ENCODE results near the gene TTC6.
"Not testable (repeated sequence)": the region's sequence is repeated elsewhere in the genome, so short reads cannot be mapped to it uniquely, and the experiment has no call there.

The TTC6 gene

DNA sequence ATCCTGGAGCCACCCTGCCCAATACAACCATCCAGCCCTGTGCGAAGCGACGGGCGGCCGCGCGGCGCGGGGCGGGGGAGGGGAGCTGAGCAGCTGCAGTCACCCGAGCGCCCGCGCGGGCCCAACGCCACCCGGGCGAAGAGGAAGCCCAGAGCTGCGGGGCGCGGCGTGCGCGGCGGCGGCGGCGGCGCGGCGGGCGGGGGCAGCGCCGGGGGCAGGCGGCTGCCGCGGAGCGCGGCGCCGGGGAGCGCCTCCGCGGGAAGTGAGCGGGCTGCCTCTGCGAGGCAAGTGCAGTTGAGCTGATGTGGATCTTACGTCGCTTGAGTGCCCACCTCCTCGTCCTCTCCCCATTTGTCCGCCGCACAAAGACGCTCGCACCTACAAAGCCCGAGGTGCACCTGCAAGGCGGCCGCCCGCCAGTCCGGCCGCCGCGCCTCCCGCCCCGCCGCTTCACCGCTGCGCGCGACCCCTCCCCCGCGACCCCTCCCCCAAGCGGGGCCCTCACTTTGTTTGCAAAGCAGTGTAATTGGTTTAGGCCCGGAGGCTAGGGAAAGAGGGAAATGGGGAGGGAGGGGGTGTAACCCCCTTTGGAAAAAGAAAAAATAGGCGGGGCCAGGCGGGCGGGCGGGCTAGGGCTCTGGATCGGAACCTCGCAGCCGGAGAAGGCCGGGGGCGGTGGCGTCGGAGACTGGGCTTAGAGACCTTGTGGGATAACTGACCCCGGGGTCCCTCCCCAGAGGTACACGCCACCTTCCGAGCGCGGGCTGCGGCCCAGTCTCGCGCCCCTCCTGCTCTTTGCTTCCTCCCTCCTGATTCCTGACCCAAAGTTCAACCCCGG lies at the start of gene TTC6, which contains the start of gene FOXA1:
Gene TTC6, plus strand, starts transcription at position 659 of the 838 bp plus-strand sequence. CDS start 26,436 bp downstream, outside the sequence.
Gene FOXA1, minus strand, starts transcription at position 279 of the 838 bp plus-strand sequence. Its CDS starts 277 bp downstream, at position 2.
- no peak for DNase-seq (ENCODE audit: low spot score)

- DNase-seq (ENCODE audit: low spot score): no peak
Observed at GRCh38 chr14:37546621-37547447, 48.6 kb upstream of the TTC6 start.

GRCh38 chr14:37550511-37550910 lies 44.9 kb upstream of the TTC6 start:
- DNase-seq (ENCODE audit: low spot score): no peak

GRCh38 chr14:37551119-37551518 lies 44.3 kb upstream of the TTC6 start:
- DNase-seq (ENCODE audit: low spot score): no peak

DNA sequence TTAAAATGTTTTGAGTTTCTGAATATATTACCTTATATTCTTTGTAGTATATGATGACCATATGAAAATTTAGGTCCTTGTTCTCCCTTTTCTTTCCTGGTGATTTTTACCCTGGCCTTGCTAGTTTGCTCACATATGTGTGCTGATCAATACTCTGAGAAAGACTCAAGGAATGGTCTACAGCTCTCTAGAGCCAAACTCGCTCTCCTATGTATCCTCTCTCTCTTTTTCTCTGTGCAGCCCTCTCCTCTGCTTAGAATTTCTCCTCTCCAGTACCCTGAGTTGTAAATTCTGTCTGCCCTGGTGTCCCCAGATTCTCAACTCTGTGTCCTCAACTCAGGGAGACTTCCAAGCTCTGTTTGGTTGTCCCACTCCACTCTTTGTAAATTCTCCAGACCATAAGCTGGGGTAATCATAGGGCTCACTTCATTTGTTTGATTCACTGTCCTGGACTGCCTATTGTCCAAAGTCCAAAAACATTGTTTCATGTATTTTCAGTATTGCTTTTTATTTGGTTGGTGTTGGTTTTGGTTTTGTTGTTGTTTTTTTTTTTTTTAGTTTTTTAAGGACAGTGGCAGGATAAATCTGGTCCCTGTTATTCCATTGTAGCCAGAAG lies 41.4 kb upstream of the TTC6 start:
- no peak for DNase-seq (ENCODE audit: low spot score)

GRCh38 chr14:37555596-37555995 lies 39.8 kb upstream of the TTC6 start:
- not testable (repeated sequence) for DNase-seq (ENCODE audit: low spot score)

- DNase-seq (ENCODE audit: low spot score): no peak
Observed at GRCh38 chr14:37558740-37559139, 36.7 kb upstream of the TTC6 start.

GRCh38 chr14:37559386-37559785 lies 36.0 kb upstream of the TTC6 start:
- DNase-seq (ENCODE audit: low spot score): no peak

- DNase-seq (ENCODE audit: low spot score): no peak
Observed at GRCh38 chr14:37563189-37563588, 32.2 kb upstream of the TTC6 start.

DNA sequence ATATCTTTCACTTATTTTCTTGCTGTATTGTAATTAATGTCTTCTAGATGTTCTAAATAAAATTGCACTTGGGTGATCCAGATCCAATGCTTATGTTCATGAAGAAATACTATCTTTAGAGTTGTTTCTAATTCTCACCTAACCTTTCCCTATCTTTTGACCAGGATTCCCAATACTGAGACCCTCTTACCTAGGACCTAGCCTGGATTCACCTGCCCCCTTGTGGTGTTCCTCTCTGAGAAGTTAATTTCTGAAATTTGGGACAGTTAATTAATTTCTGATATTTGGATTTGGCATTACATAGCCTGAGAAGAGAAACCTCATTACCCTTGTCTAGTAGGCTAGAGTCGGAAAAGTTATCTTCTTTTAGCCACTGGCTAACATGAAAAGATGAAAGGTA lies 29.9 kb upstream of the TTC6 start:
- no peak for DNase-seq (ENCODE audit: low spot score)

DNA sequence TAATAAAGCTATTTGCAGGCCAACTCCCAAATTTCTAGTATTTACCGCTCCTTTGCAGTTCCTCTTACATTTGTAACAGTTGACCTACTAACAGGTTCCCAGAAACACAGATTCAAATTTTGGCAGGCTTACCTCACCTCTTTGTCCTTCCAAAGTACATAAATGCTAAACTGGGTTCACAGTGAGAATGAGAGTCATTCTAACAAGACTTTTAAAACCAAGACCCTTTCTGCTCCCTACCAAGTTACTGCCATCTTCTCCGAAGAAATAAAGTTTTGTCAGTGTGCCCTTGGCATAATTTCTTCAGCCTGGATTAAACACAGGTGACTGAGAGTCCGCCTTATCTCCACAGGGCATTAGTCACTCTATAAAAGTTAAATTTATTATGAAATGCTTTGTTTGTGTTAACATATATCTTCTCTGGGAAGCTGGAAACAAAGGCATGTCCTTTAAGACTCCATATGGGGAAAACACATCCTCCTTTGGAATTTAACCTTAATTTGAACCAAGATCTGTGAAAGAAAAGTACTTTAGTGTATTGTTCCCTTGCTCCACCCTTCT lies 28.5 kb upstream of the TTC6 start:
- no peak for DNase-seq (ENCODE audit: low spot score)

DNA sequence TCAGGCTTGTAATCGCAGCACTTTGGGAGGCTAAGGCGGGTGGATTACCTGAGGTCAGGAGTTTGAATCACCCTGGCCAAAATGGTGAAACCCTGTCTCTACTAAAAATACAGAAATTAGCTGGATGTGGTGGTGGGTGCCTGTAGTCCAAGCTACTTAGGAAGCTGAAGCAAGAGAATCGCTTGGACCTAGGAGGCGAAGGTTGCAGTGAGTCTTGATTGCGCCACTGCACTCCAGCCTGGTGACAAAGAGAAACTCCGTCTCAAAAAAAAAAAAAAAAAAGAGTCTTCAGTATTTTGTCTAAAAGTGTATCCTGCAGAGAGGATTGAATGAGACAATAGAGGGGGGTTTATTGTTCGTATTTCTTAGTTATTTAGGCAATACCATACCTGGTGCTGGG lies 25.7 kb upstream of the TTC6 start:
- no peak for DNase-seq (ENCODE audit: low spot score)

DNA sequence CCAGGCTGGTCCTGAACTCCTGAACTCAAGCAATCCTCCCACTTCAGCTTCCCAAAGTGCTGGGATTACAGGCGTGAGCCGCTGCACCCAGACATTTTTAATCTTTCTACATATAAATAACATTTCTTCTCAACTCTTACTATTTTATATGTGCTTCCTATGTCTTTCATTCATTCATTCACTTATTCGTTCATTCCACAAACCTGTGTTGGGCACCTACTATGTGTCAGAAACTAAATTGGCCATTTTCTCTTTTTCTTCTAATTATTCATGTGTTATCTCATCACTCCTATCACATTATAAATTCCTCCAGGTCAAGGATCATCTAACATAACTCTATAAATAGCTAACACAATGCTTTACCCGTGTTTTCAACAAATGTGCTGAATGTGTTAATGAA lies 24.0 kb upstream of the TTC6 start:
- DNase-seq (ENCODE audit: low spot score): no peak

- DNase-seq (ENCODE audit: low spot score): no peak
Observed at GRCh38 chr14:37573356-37573755, 22.1 kb upstream of the TTC6 start.

DNA sequence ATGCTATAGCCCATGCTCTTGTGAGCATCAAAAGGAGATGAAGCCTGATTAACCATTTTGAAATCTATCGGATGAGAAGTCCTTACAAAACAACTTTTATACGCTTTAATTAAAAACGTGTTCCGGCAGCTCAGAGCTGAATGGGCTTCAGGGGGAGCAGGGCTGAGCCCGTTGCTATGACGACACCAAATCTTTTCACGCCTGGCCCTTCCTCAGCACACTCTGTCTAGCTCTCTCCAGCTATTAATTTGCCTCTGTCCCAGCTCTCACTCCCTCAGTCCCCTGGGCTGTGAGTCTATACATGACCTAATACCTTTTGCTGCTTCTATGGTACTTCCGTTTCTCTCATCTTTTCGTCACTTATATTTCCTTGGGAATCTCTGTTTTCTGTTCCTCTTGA lies 16.2 kb upstream of the TTC6 start:
- DNase-seq (ENCODE audit: low spot score): no peak

GRCh38 chr14:37580146-37580545 lies 15.3 kb upstream of the TTC6 start:
- DNase-seq (ENCODE audit: low spot score): no peak

DNA sequence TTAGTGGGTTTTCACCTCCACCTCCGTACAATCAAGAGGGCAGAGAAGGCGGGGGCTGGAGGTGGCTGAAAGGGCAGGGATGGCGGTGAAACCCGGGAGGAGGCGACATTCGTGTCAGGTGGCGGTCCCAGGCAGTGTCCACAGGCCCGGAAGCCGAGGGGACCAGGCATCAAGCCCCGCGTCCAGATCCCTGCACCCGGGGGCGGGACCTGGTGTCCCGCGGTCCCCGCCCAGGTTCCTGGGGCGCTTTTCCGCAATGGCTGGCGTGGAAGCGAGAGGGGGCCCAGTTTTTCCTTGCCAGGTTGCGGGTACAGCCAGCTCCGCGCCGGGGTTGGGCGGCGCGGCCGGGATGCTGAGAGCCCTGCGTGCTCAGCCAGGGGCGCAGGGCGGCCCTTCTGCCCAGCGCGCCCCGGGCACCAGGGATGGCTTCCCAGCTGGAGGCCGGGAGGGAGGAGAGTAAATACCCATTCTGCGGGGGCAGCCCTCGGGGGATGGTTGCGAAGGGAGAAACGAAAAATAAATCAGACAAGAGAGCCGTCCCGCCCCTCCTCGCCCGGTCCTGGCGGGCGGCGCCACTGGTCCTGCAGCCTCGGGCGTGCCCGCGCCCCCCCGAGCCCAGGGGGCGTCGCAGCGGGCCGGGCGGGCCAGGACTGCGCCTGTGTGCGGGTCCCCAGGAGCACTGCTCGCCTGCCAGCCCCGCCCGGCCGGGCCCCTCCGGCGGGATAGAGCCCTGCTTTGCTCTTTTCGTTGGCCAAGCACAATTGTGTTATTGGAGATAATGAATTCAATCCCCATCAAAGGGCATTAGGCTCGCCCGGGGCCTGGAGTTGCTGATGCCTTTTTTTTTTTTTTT lies 11.8 kb upstream of the TTC6 start:
- no peak for DNase-seq (ENCODE audit: low spot score)

GRCh38 chr14:37584211-37585100 lies 11.0 kb upstream of the TTC6 start:
- DNase-seq (ENCODE audit: low spot score): no peak

DNA sequence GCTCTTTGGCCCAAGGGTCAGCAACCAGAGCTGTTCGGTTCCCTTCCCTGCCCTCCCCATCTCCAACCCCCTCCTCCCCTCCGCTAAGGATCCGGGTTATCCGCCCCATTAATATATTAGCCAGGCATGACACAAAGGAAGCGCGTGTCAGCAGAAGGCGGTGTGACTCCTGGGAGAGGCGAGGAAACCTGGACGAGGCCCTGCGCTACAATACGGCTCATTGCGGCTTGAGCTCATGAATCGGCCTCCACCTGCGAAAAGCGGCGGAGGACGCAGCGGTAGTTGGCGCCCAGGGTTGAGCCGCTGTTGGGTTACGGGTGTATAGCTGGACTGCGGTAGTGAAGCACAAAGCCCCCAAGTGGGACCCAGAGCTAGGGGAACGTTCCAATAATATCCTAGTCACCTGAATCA lies 10.3 kb upstream of the TTC6 start:
- no peak for DNase-seq (ENCODE audit: low spot score)

Measured in hematopoietic multipotent progenitor cell treated with erythropoietin and hydrocortisone succinate and interleukin-3 and kit ligand, for 15 days (in vitro differentiated cells).